HepG2 (cell line): ENCODE results near the gene MTHFD2L. TPM values are rescaled to one million over a fixed set of nuclear protein-coding genes. Genes with fewer than 3 reads are reported as not detected.

Experiments
- AKAP8 ChIP-seq: sonication (generic); formaldehyde crosslinking; IDR thresholded peaks from 2 replicates; pipeline ENCODE4 v1.5.1; 2020; ENCODE audit warnings: mild to moderate bottlenecking, missing genetic modification reagents
- BCL6 ChIP-seq: IDR thresholded peaks from 2 replicates; pipeline ENCODE4 v1.6.1; 2016; ENCODE audit warnings: missing genetic modification reagents, missing compliant biosample characterization
- BRF2 ChIP-seq: sonication (generic); formaldehyde crosslinking; IDR thresholded peaks from 2 replicates; pipeline ENCODE4 v1.8.1; 2022; ENCODE audit warnings: mild to moderate bottlenecking, missing genetic modification reagents
- FOSL2 ChIP-seq: sonication (generic); formaldehyde crosslinking; IDR thresholded peaks from 2 replicates; pipeline ENCODE4 v1.4.0; 2020; ENCODE audit warnings: missing genetic modification reagents
- PREB ChIP-seq: sonication (generic); formaldehyde crosslinking; IDR thresholded peaks from 2 replicates; pipeline ENCODE4 v1.4.0; 2020; ENCODE audit warnings: missing genetic modification reagents
- SP5 ChIP-seq: IDR thresholded peaks from 2 replicates; pipeline ENCODE4 v1.6.1; 2016; ENCODE audit warnings: low read depth, borderline replicate concordance
- TAF1 ChIP-seq: sonication (generic); formaldehyde crosslinking; IDR thresholded peaks from 2 replicates; pipeline ENCODE4 v1.4.0; 2020; ENCODE audit warnings: missing genetic modification reagents
- ZBTB40 ChIP-seq, 2 experiments: fragments of 450-650 bp in 1 of 2; sonication (generic) in 1 of 2; formaldehyde crosslinking in 1 of 2; IDR thresholded peaks; 2 replicates each; pipeline versions ENCODE4 v1.6.1 to v1.8.0; 2016 to 2022; ENCODE audit warnings: antibody characterized with exemption in 1 of 2, mild to moderate bottlenecking in 1 of 2, missing genetic modification reagents in 1 of 2
- ZNF205 ChIP-seq: IDR thresholded peaks from 2 replicates; pipeline ENCODE4 v1.6.1; 2018; ENCODE audit warnings: missing biosample characterization, missing genetic modification reagents
- ZNF263 ChIP-seq: sonication (generic); formaldehyde crosslinking; IDR thresholded peaks from 2 replicates; pipeline ENCODE4 v1.4.0; 2020; ENCODE audit warnings: missing genetic modification reagents
- ZNF431 ChIP-seq: sonication (generic); formaldehyde crosslinking; IDR thresholded peaks from 2 replicates; pipeline ENCODE4 v1.9.0; 2022; ENCODE audit warnings: missing genetic modification reagents, low read depth, mild to moderate bottlenecking, borderline replicate concordance
- ZNF619 ChIP-seq: sonication (generic); formaldehyde crosslinking; IDR thresholded peaks from 2 replicates; pipeline ENCODE4 v1.4.0; 2020; ENCODE audit warnings: mild to moderate bottlenecking, missing genetic modification reagents
- polyA plus RNA-seq, 8 experiments: library from polyadenylated mRNA; depleted of rRNA in 3 of 8; stranded (reverse) in 7 of 8; unstranded in 1 of 8; fragments of >200 nt; fragmentation: Illumina TruSeq in 4 of 8; extraction: Trizol in 4 of 8; gene quantifications; 2 replicates each; pipeline versions ENCODE4 v1.2.1 to v1.2.3, GENCODE V29; 2011 to 2016; ENCODE audit warnings: low read depth in 4 of 8, missing spikeins in 1 of 8, mixed read lengths in 1 of 8; ENCODE audit not compliant: insufficient read depth in 1 of 8
- total RNA-seq, 5 experiments: library from RNA; depleted of rRNA; stranded (reverse); fragments of >200 nt; fragmentation: Illumina TruSeq; extraction: Trizol; gene quantifications; 2 replicates each; pipeline ENCODE4 v1.2.3, GENCODE V29; 2016; ENCODE audit warnings: low read depth in 1 of 5
- TF ChIP-seq, protein P1 (sequence below): sonication (generic); formaldehyde crosslinking; IDR thresholded peaks from 2 replicates; pipeline ENCODE4 v1.5.1; 2020; ENCODE audit warnings: missing genetic modification reagents, mild to moderate bottlenecking, borderline replicate concordance
- TF ChIP-seq, protein P2 (sequence below): conservative IDR thresholded peaks from 2 replicates; pipeline ENCODE4 v1.6.1; 2018; ENCODE audit warnings: missing genetic modification reagents

The MTHFD2L gene
- total and polyA plus RNA-seq, 2 of the 13 experiments (the other 11 are each of a cell fraction or from before 2014, with no cell fraction given), result 10.5 to 14.9 TPM

- TF ChIP-seq ZBTB40 (IDR thresholded peaks at IDR 0.05) (no peak), ZBTB40 (CRISPR knock-in tag; IDR thresholded peaks at IDR 0.05) (peak; percentile 87), ZNF205 (CRISPR knock-in tag) (peak; percentile 53; the same call in 1 of the 2 replicates), ZNF619 (CRISPR knock-in tag) (0 out of 2 replicates have a peak, but pooled peaks have one; percentile 63), AKAP8 (CRISPR knock-in tag) (no peak; the same call in 1 of the 2 replicates), ZNF263 (CRISPR knock-in tag) (no peak), FOSL2 (CRISPR knock-in tag) (peak; percentile 56), PREB (CRISPR knock-in tag) (no peak), BRF2 (CRISPR knock-in tag) (peak; percentile 82), TAF1 (CRISPR knock-in tag) (peak; percentile 80), SP5 (CRISPR knock-in tag) (peak; percentile 88), BCL6 (CRISPR knock-in tag) (peak; percentile 52; the same call in 1 of the 2 replicates), ZNF431 (CRISPR knock-in tag) (peak; percentile 74; the same call in 1 of the 2 replicates)
- TF ChIP-seq, protein P1, sequence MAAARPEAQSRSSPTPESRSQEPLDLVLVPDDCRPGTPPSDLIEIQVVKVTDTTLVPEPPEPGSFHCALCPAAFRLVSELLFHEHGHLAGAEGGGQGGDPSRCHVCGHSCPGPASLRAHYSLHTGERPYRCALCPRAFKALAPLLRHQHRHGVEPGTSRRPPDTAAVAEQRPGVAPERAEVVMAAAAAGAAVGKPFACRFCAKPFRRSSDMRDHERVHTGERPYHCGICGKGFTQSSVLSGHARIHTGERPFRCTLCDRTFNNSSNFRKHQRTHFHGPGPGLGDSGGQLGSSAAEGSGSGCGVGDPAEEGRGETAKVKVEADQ (CRISPR knock-in tag), result peak; percentile 80; the same call in 1 of the 2 replicates
- TF ChIP-seq, protein P2, sequence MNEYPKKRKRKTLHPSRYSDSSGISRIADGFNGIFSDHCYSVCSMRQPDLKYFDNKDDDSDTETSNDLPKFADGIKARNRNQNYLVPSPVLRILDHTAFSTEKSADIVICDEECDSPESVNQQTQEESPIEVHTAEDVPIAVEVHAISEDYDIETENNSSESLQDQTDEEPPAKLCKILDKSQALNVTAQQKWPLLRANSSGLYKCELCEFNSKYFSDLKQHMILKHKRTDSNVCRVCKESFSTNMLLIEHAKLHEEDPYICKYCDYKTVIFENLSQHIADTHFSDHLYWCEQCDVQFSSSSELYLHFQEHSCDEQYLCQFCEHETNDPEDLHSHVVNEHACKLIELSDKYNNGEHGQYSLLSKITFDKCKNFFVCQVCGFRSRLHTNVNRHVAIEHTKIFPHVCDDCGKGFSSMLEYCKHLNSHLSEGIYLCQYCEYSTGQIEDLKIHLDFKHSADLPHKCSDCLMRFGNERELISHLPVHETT (CRISPR knock-in tag), result peak; percentile 76
Measured at GRCh38 chr4:74157561-74158465, at the start of gene MTHFD2L (continued).
